Activated naive CD8-positive, alpha-beta T cell (primary cell): ENCODE measurements around the gene TCEA2.
A peak's percentile ranks its signal among the peaks of the same experiment; 100 is the strongest.
"Not testable (repeated sequence)": the region's sequence is repeated elsewhere in the genome, so short reads cannot be mapped to it uniquely, and the experiment has no call there.

Experiments used
- H3K27ac Mint-ChIP-seq: one replicate; pipeline ENCODE4 v1.8.0; 2021; ENCODE audit warnings: mixed read lengths
- H3K27me3 Mint-ChIP-seq: one replicate; pipeline ENCODE4 v1.8.0; 2021; ENCODE audit warnings: mixed read lengths
- H3K36me3 Mint-ChIP-seq: one replicate; pipeline ENCODE4 v1.8.0; 2021; ENCODE audit warnings: mixed read lengths
- H3K4me1 Mint-ChIP-seq: one replicate; pipeline ENCODE4 v1.8.0; 2021; ENCODE audit warnings: low read depth, mixed read lengths
- H3K4me3 Mint-ChIP-seq: one replicate; pipeline ENCODE4 v1.8.0; 2021; ENCODE audit warnings: mild to moderate bottlenecking, mixed read lengths
- H3K9me3 Mint-ChIP-seq: one replicate; pipeline ENCODE4 v1.8.0; 2021; ENCODE audit warnings: low read depth, mixed read lengths

TCEA2 gene

DNA sequence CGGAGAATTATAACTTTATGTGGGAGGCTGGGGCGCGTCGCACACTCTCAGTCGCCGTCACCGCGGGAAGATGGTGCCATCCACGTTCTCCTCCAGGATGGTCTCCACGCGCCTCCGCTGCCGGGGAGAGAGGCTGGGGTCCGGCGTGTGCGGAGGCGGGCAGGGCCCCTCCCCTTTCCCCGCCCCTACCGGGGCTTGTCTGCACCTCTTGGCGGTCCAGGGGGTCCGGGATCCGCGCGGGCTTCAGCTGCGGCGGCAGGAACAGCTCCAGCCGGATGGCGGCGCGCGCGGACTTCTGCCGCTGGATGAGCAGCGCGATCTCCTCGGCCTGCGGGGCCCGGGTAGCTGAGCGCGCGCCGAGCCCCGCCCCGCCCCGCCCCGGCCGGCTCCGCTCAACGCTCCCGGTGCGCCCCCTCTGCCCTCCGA lies 20.4 kb downstream of the TCEA2 start:
- H3K27ac Mint-ChIP-seq: no peak overlapping the region

DNA sequence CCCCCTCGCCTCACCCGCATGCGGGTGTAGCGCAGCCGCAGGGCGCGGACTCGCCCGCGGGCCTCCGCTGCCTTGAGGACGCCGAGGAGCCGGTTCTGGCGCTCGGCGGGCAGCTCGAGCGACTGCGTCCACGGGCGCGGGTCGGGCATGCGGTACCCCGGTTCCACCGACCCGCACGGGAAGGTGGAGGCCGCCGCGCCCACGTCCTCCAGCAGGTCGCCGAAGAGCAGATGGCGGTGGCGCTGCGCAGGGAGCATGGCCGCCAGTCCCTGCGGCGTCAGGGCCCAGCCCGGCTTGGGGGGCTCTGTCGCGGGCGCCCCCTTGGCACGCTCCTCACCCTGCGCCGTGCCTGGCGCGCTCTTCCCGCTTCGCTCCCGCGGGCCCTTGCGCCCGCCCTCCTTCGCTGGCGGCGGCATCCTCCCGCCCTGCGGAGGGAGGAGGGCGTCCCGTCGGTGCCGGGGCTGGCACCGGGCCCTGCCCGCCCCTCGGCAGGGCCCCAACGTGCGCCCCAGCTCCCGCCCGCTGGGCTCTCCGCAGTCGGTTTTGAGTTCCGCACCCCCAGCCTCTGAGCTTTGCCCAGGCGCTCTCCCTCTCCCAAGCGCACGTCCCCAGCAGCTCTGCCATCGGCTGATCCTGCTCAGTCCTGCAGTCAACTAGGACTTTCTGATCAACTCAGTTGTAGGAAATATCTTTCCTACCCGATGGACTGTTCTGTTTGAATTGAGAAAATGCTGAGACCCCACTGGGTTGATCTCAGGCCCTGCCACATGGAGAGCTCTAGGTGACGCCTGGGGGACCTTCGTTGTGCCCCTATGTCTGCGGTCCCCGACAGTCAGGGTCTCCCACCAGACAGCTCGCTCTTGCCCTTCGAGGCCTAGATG lies 21.0 kb downstream of the TCEA2 start, which contains the start of gene LKAAEAR1:
Gene LKAAEAR1 (minus strand): TSS at position 595 of the 881 bp plus-strand sequence. CDS start 179 bp downstream, at position 416.
- Mint-ChIP-seq H3K36me3 (no peaks in the 10 kb centered on the region), H3K27ac (peak within 1 kb of the TSS; percentile 70), H3K4me3 (peak within 1 kb of the TSS; percentile 91), H3K27me3 (no peaks in the 10 kb centered on the region), H3K9me3 (no peaks in the 10 kb centered on the region), H3K4me1 (peaks cover 25% of the 10 kb centered on the region)

More for the DNA sequence above, 20.4 kb downstream of the TCEA2 start:
- Mint-ChIP-seq H3K9me3 (no peaks in the 10 kb centered on the region), H3K27me3 (no peaks in the 10 kb centered on the region), H3K4me3 (peak overlapping the region; percentile 78), H3K36me3 (no peaks in the 10 kb centered on the region), H3K4me1 (peaks cover 29% of the 10 kb centered on the region)

DNA sequence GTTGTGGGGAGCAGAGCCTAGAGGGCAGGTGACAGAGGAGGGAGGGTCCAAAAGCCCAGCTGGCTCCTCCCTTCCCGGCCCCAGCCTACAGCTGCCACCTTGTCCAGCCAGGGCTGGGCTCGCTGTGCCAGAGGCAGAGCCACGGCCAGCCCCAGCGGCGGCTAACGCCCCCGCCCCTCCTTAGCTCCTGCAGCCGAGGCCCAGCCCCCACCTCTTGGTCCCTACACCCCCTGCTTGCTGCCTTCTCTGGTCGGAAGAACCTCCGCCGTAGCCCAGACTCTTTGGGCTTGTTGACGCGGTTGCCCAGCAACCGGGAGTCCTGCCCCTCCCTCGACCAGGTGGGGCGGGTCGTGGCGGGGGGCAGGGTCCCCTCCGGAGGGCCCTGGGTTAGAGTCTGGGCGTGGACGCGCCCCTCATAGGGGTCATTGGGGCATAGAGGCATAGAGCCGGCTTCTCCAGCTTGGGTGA lies 21.7 kb downstream of the TCEA2 start:
- Mint-ChIP-seq H3K4me3 (peak overlapping the region; percentile 91), H3K36me3 (no peaks in the 10 kb centered on the region), H3K27me3 (no peaks in the 10 kb centered on the region), H3K9me3 (no peaks in the 10 kb centered on the region), H3K4me1 (peaks cover 23% of the 10 kb centered on the region), H3K27ac (no peak overlapping the region)

DNA sequence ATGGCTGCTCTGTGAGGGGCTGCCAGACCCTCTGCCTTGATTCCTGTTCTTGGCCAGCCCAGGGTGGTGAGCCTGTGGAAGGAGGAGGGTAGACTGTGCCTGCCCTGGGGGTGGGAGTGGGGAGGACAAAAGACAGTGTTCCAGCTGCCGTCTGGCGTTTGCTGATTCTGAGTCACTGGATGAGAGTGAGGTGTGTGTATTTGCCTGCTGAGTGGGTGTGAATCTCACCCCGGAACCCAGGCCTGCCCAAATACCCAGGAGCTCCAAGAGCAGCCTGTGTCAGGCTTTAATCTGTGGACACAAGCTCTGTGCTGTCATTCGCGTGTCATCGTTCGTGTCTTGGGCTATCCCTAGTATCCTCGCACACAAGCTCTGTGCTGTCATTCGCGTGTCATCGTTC lies 23.8 kb downstream of the TCEA2 start:
- Mint-ChIP-seq H3K36me3 (no peaks in the 10 kb centered on the region), H3K27me3 (no peaks in the 10 kb centered on the region), H3K4me1 (peaks cover 17% of the 10 kb centered on the region), H3K27ac (no peak overlapping the region), H3K9me3 (no peaks in the 10 kb centered on the region), H3K4me3 (no peak overlapping the region)

DNA sequence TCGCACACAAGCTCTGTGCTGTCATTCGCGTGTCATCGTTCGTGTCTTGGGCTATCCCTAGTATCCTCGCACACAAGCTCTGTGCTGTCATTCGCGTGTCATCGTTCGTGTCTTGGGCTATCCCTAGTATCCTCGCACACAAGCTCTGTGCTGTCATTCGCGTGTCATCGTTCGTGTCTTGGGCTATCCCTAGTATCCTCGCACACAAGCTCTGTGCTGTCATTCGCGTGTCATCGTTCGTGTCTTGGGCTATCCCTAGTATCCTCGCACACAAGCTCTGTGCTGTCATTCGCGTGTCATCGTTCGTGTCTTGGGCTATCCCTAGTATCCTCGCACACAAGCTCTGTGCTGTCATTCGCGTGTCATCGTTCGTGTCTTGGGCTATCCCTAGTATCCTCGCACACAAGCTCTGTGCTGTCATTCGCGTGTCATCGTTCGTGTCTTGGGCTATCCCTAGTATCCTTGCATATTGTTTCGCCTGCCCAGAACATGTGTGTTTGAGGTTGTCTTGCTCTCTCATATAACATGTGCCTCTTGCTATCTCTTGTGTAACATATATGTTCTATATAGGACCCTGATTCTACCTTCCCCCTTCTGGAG lies 24.3 kb downstream of the TCEA2 start:
- H3K4me1 Mint-ChIP-seq: peaks cover 14% of the 10 kb centered on the region
- not testable (repeated sequence) for H3K36me3 Mint-ChIP-seq, H3K9me3 Mint-ChIP-seq, H3K27me3 Mint-ChIP-seq, H3K27ac Mint-ChIP-seq, H3K4me3 Mint-ChIP-seq

DNA sequence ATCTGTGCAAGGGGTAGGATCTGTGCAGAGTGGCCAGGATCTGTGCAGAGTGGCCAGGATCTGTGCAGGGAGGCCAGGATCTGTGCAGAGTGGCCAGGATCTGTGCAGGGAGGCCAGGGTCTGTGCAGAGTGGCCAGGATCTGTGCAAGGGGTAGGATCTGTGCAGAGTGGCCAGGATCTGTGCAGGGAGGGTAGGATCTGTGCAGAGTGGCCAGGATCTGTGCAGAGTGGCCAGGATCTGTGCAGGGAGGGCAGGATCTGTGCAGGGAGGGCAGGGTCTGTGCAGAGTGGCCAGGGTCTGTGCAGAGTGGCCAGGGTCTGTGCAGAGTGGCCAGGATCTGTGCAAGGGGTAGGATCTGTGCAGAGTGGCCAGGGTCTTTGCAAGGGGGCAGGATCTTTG lies 25.6 kb downstream of the TCEA2 start:
- H3K36me3 Mint-ChIP-seq, H3K9me3 Mint-ChIP-seq, H3K4me1 Mint-ChIP-seq, H3K4me3 Mint-ChIP-seq, H3K27ac Mint-ChIP-seq, H3K27me3 Mint-ChIP-seq: not testable (repeated sequence)

DNA sequence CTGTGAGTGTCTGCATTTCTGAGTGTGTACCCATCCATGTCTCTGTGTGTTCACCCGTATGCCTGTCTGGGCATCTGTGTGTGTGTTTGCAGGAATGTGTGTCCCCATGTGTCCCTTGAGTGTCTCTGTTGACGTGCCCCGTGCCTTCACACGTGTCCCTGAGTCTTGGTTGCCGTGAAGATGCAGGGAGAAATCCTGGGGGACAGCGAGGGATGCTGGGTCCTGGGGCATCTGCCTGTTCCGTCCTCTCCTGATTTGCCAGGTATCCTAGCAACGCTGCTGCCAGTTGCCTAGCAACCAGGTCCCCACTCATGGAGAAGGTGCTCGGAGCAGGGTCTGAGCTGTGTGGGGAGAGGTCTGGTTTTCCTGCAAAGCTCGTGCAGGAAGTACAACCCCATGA lies 27.2 kb downstream of the TCEA2 start:
- no peak overlapping the region for H3K27ac Mint-ChIP-seq
- no peaks in the 10 kb centered on the region for H3K36me3 Mint-ChIP-seq
- no peaks in the 10 kb centered on the region for H3K27me3 Mint-ChIP-seq
- H3K4me3 Mint-ChIP-seq: no peak overlapping the region
- no peaks in the 10 kb centered on the region for H3K9me3 Mint-ChIP-seq
- H3K4me1 Mint-ChIP-seq: peaks cover 2% of the 10 kb centered on the region

DNA sequence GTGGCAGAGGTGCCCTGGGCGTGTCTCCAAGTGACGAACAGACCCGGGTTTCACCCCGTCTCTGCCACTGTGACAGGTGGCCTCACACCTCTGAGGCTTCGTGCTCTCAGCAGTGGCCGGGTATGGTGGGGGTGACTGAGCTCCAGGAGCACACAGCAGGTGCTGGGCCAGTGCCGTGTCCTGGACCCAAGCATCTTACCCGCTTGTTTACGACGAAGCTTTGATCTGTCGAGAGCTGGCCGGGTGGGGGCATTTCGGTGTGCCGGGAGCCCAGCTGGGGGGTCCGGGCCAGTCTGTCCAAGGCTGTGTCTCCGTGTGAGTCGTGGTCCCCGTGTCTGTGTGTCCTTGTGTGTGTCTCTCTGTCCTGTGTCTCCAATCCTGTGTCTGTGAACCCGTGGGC lies 28.3 kb downstream of the TCEA2 start:
- H3K9me3 Mint-ChIP-seq: no peaks in the 10 kb centered on the region
- no peak overlapping the region for H3K4me3 Mint-ChIP-seq
- no peaks in the 10 kb centered on the region for H3K36me3 Mint-ChIP-seq
- H3K4me1 Mint-ChIP-seq: peaks cover 2% of the 10 kb centered on the region
- H3K27me3 Mint-ChIP-seq: no peaks in the 10 kb centered on the region
- no peak overlapping the region for H3K27ac Mint-ChIP-seq

DNA sequence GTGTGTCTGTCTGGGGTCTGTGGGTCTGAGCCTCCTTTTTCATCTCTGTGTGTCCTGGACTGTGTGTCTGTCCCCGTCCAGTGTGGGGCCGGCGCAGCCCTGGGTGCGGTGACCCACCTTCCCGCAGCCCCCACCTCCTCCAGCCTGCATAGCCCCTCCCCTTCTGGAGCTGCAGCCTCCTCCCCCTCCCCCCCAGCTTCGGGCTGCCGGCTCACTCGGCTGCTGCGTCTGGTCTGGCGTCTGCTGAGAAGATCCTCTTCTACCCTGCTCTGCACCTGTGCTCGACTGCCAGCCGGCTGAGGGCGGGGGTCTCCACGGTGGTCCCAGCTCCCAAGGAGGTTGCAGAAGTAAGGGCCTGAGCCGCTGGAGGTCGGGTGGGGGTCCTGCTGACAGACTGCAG lies 28.8 kb downstream of the TCEA2 start:
- Mint-ChIP-seq H3K4me1 (peaks cover 2% of the 10 kb centered on the region), H3K9me3 (peaks cover 2% of the 10 kb centered on the region), H3K27me3 (no peaks in the 10 kb centered on the region), H3K36me3 (peaks cover 4% of the 10 kb centered on the region), H3K27ac (no peak overlapping the region), H3K4me3 (no peak overlapping the region)

DNA sequence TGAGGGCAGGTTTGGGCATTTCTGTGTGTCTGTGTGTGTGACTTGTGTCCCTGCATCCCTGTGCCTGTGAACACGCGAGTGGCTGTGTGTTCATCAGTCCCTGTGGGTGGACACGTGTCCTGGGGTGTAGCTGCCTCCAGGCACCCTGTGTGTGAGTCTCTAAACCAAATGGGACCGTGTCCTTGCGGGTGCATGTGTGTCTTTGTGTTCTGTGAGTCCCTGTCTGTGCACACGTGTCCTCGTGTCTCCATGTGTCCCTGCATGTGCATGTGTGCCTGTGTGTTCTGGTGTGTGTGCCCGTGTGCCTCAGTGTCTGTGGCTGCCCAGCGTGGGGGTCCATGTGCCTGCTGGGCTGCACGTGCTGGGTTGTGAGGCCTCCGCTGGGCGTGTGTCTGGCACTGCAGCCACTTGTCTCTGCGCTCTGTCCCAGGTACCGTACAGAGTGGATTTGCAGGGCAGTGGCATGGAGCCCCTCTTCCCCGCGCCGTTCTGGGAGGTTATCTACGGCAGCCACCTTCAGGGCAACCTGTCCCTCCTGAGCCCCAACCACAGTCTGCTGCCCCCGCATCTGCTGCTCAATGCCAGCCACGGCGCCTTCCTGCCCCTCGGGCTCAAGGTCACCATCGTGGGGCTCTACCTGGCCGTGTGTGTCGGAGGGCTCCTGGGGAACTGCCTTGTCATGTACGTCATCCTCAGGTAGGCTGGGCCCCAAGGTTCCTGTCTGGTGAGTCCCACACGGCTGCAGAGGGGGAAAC lies 29.4 kb downstream of the TCEA2 start:
- peaks cover 2% of the 10 kb centered on the region for H3K4me1 Mint-ChIP-seq
- peaks cover 5% of the 10 kb centered on the region for H3K9me3 Mint-ChIP-seq
- H3K27ac Mint-ChIP-seq: no peak overlapping the region
- no peak overlapping the region for H3K4me3 Mint-ChIP-seq
- peaks cover 6% of the 10 kb centered on the region for H3K36me3 Mint-ChIP-seq
- H3K27me3 Mint-ChIP-seq: no peaks in the 10 kb centered on the region

DNA sequence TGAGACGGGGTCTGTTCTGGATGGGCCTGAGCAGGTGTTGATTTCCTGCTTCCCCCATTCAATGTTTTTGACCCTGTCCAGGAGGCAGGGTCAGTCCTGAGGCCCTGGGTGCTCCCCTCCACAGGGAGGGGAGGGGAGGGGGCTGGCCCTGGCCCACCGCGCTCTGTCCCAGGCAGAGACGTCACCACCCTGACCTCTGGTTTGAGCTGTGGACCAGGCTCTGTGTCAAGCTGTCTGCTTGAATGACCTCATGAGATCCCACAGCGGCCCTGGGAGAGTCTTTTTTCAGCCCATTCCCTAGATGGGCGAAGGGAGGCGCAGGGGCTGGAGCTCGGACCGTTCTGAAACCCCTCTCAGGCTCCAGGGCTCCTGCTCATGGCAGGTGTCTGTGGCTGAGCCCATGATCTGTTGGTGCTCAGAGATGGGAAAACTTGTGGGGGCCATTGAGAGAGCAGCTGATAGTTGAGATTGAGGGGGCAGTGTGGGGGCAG lies 30.1 kb downstream of the TCEA2 start:
- Mint-ChIP-seq H3K9me3 (peaks cover 5% of the 10 kb centered on the region), H3K4me1 (peaks cover 2% of the 10 kb centered on the region), H3K36me3 (peaks cover 6% of the 10 kb centered on the region), H3K27ac (no peak overlapping the region), H3K4me3 (no peak overlapping the region), H3K27me3 (no peaks in the 10 kb centered on the region)

DNA sequence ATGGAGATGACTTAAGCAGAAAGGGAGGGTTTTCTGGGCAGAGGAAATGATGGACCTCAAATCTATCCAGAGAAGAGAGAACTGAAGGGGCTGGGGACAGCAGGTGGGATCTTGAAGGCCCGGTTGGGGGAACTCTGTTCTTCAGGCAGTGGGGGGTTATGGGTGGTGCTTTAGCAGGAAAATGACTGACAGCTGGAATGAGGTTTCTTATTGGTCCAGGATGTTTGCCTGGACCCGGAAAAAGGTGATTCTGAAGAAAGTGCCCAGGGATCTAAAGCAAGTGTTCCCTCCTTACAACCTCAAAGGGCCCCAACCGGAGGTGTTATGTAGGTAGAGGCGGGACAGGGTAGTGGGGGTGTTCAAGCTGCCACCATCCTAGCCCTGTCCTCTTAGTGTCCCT lies 32.5 kb downstream of the TCEA2 start:
- Mint-ChIP-seq H3K27ac (no peak overlapping the region), H3K27me3 (no peaks in the 10 kb centered on the region), H3K4me3 (no peak overlapping the region), H3K4me1 (peaks cover 7% of the 10 kb centered on the region), H3K36me3 (peaks cover 6% of the 10 kb centered on the region), H3K9me3 (peaks cover 5% of the 10 kb centered on the region)

DNA sequence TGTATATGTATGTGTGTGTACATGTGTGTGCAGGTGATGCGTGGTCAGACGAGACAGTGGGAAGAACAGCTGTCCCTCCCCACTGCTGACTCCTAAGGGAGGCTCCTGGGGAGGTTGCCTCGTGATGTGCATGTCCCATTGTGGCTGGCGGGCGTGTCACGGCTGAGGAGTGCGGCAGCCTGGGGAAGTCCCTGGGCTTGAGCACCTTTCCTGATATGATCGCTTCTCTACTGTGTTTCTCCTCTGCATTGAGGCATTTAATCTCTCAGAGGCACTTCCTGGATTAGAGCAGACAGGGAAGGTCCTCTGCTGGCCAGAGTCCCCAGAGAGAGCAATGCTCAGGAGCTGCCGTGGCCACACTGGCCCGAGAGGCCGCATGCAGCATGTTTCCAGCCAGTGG lies 32.9 kb downstream of the TCEA2 start:
- Mint-ChIP-seq H3K36me3 (peaks cover 6% of the 10 kb centered on the region), H3K4me1 (peaks cover 11% of the 10 kb centered on the region), H3K9me3 (peaks cover 5% of the 10 kb centered on the region), H3K27me3 (no peaks in the 10 kb centered on the region), H3K4me3 (no peak overlapping the region), H3K27ac (no peak overlapping the region)

DNA sequence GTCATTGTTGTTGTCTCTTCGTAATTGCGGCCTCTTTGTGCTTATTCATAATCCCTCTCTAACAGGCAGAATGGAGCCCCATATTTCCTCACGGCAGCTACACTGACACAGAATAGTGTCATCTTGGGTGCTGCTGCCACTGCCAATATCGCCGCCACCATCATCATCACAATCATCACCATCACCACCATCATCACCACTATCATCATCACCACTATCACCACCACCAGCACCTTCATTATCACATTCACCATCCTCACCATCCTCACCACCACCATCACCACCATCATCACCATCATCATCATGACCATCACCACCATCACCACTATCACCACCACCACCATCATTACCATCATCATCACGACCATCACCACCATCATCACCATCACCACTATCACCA lies 33.5 kb downstream of the TCEA2 start:
- H3K27me3 Mint-ChIP-seq: peaks cover 2% of the 10 kb centered on the region
- H3K36me3 Mint-ChIP-seq: peaks cover 6% of the 10 kb centered on the region
- no peak overlapping the region for H3K4me3 Mint-ChIP-seq
- no peak overlapping the region for H3K27ac Mint-ChIP-seq
- peaks cover 16% of the 10 kb centered on the region for H3K4me1 Mint-ChIP-seq
- H3K9me3 Mint-ChIP-seq: peaks cover 5% of the 10 kb centered on the region
